OCI-LY7 (cell line): ENCODE measurements around the gene CCSAP. TPM values are rescaled to one million over a fixed set of nuclear protein-coding genes. Genes with fewer than 3 reads are reported as not detected.
"Not testable (repeated sequence)": the region's sequence is repeated elsewhere in the genome, so short reads cannot be mapped to it uniquely, and the experiment has no call there.

ENCODE experiments used
- BruUV-seq: library from RNA; stranded (reverse); fragments of 400-500 nt; replicated peaks from 2 replicates; lab custom pipeline; 2021; lab: Mats Ljungman, UMichigan
- CTCF ChIA-PET: fragments of 300-600 bp; sonication (Branson Sonifier 250); formaldehyde crosslinking; loops from one replicate; lab custom pipeline; 2022; ENCODE audit warnings: antibody characterized with exemption; ENCODE audit not compliant: unreplicated experiment; lab: Charles Lee
- POLR2A ChIA-PET: fragments of 300-600 bp; sonication (Branson Sonifier 250); formaldehyde crosslinking; loops from one replicate; lab custom pipeline; 2022; ENCODE audit warnings: antibody characterized with exemption; lab: Charles Lee
- DNase-seq: peaks from one replicate; pipeline ENCODE4 v3.0.0-alpha.2; 2015; ENCODE audit warnings: low spot score
- H2AFZ ChIP-seq: fragments of 200-600 bp; sonication (generic), shearing (Covaris generic); 2 replicates; pipeline ENCODE4 v1.6.1; 2014; ENCODE audit warnings: mild to moderate bottlenecking, antibody characterized with exemption, low read length, moderate library complexity
- H3K27ac ChIP-seq: fragments of 200-600 bp; sonication (generic); 2 replicates; pipeline ENCODE4 v1.5.1; 2014; ENCODE audit warnings: mixed run types, low read depth, mild to moderate bottlenecking, moderate library complexity, low read length, inconsistent platforms; ENCODE audit not compliant: poor library complexity, severe bottlenecking
- H3K36me3 ChIP-seq: fragments of 200-600 bp; sonication (generic); 2 replicates; pipeline ENCODE4 v1.6.1; 2014; ENCODE audit warnings: mild to moderate bottlenecking, antibody characterized with exemption, low read length, moderate library complexity, mixed read lengths; ENCODE audit not compliant: insufficient read depth
- H3K4me1 ChIP-seq: fragments of 200-600 bp; sonication (generic); 2 replicates; pipeline ENCODE4 v1.5.1; 2014; ENCODE audit warnings: mild to moderate bottlenecking, low read length; ENCODE audit not compliant: insufficient read depth, poor library complexity, severe bottlenecking
- H3K4me2 ChIP-seq: fragments of 200-600 bp; sonication (generic); 2 replicates; pipeline ENCODE4 v1.6.1; 2014; ENCODE audit warnings: mild to moderate bottlenecking, low read length
- H3K4me3 ChIP-seq: fragments of 200-600 bp; sonication (generic); 2 replicates; pipeline ENCODE4 v1.5.1; 2014; ENCODE audit warnings: mild to moderate bottlenecking, low read depth, low read length; ENCODE audit not compliant: poor library complexity, severe bottlenecking
- H3K79me2 ChIP-seq: fragments of 200-600 bp; sonication (generic); 2 replicates; pipeline ENCODE4 v1.6.1; 2016; ENCODE audit warnings: low read depth, mild to moderate bottlenecking, low read length, moderate library complexity, mixed read lengths; ENCODE audit not compliant: insufficient read depth
- H3K9me2 ChIP-seq: fragments of 200-600 bp; sonication (generic); 2 replicates; pipeline ENCODE4 v1.6.1; 2016; ENCODE audit warnings: mild to moderate bottlenecking, low read length, mixed read lengths; ENCODE audit not compliant: insufficient read depth
- H3K9me3 ChIP-seq: fragments of 200-600 bp; sonication (generic); 2 replicates; pipeline ENCODE4 v1.6.1; 2014; ENCODE audit warnings: mild to moderate bottlenecking, mixed run types, low read length, mixed read lengths
- H4K20me1 ChIP-seq: fragments of 200-600 bp; sonication (generic); 2 replicates; pipeline ENCODE4 v1.6.1; 2014; ENCODE audit warnings: mild to moderate bottlenecking, antibody characterized with exemption, low read length, moderate library complexity, mixed read lengths; ENCODE audit not compliant: insufficient read depth
- CTCF ChIP-seq: fragments of 200-600 bp; sonication (generic); conservative IDR thresholded peaks from 2 replicates; pipeline ENCODE4 v1.5.1; 2014; ENCODE audit warnings: mild to moderate bottlenecking, antibody characterized with exemption, low read length, moderate library complexity, mixed read lengths
- EZH2phosphoT487 ChIP-seq: fragments of 200-600 bp; sonication (generic); IDR thresholded peaks from 2 replicates; pipeline ENCODE4 v1.6.1; 2018; ENCODE audit warnings: low read depth, borderline replicate concordance, mild to moderate bottlenecking, mixed run types, antibody characterized with exemption, low read length, moderate library complexity, mixed read lengths
- intact Hi-C: fragments of 100-400 bp; cut with micrococcal nuclease; formaldehyde crosslinking; loops from one replicate; pipeline ENCODE4 v1.10.0; 2022; ENCODE audit not compliant: unreplicated experiment
- total RNA-seq, 2 experiments: library from RNA; depleted of rRNA in 1 of 2; stranded (reverse); fragments of >200 nt in 1 of 2; shearing (Covaris generic) in 1 of 2; gene quantifications; 2 replicates each; pipeline ENCODE4 v1.2.3, GENCODE V29; 2014 to 2022

CCSAP gene
- total RNA-seq, 2 experiments from 2014 or later, result 10.5 to 15.7 TPM

- intact Hi-C loops, result no loop called here
- peaks cover 36% of the 10 kb centered on the region for H3K36me3 ChIP-seq
- H3K27ac ChIP-seq, result no peak overlapping the region
- H2AFZ ChIP-seq, result no peak overlapping the region
- no peaks in the 10 kb centered on the region for H3K9me2 ChIP-seq
- POLR2A ChIA-PET, result interaction anchor here (0.5 kb wide), 1 partner anchor 283 kb away, joined by 3 read pairs; no protein-coding TSS in a partner anchor
- no peaks in the 10 kb centered on the region for H3K4me1 ChIP-seq
- peaks cover 7% of the 10 kb centered on the region; the same call in 1 of the 2 replicates for H3K79me2 ChIP-seq
- no peaks in the 10 kb centered on the region for H3K9me3 ChIP-seq
- 0 out of 2 replicates have a peak, but pooled peaks cover 3% of the 10 kb centered on the region for H4K20me1 ChIP-seq
- CTCF ChIA-PET, result no interaction called here
- no peak for TF ChIP-seq EZH2phosphoT487
- no peak for TF ChIP-seq CTCF
- H3K4me3 ChIP-seq, result no peak overlapping the region
- DNase-seq, result no peak
- H3K4me2 ChIP-seq, result no peak overlapping the region
- no TSS peak for BruUV-seq
Measured at GRCh38 chr1:229328598-229329362, 14.1 kb downstream of the CCSAP start.

GRCh38 chr1:229327765-229328164 is 15.1 kb downstream of the CCSAP start:
- H2AFZ ChIP-seq, H3K9me3 ChIP-seq, DNase-seq, H3K27ac ChIP-seq, POLR2A ChIA-PET, H3K9me2 ChIP-seq, H3K4me2 ChIP-seq, H3K79me2 ChIP-seq, H3K4me3 ChIP-seq, H3K4me1 ChIP-seq, intact Hi-C loops, H4K20me1 ChIP-seq, CTCF ChIA-PET, BruUV-seq: not testable (repeated sequence)
- peaks cover 45% of the 10 kb centered on the region for H3K36me3 ChIP-seq

GRCh38 chr1:229326601-229327000 is 16.2 kb downstream of the CCSAP start:
- POLR2A ChIA-PET, result interaction anchor here (0.6 kb wide), 2 partner anchors 180 to 412 kb away, joined by 5 read pairs; no protein-coding TSS in a partner anchor
- H3K4me3 ChIP-seq, result no peak overlapping the region
- intact Hi-C loops, result no loop called here
- no peak overlapping the region for H2AFZ ChIP-seq
- BruUV-seq, result no TSS peak
- no peaks in the 10 kb centered on the region for H3K79me2 ChIP-seq
- H3K4me2 ChIP-seq, result no peak overlapping the region
- no peaks in the 10 kb centered on the region for H3K9me2 ChIP-seq
- H3K4me1 ChIP-seq, result no peaks in the 10 kb centered on the region
- H3K36me3 ChIP-seq, result peaks cover 53% of the 10 kb centered on the region
- 0 out of 2 replicates have a peak, but pooled peaks cover 3% of the 10 kb centered on the region for H4K20me1 ChIP-seq
- H3K9me3 ChIP-seq, result no peaks in the 10 kb centered on the region
- no peak for DNase-seq
- CTCF ChIA-PET, result no interaction called here
- TF ChIP-seq CTCF (no peak), EZH2phosphoT487 (no peak)
- no peak overlapping the region for H3K27ac ChIP-seq
